Measurements from ENCODE around the gene PRPF6.
"Not testable (repeated sequence)": the region's sequence is repeated elsewhere in the genome, so short reads cannot be mapped to it uniquely, and the experiment has no call there.

The PRPF6 gene

DNA sequence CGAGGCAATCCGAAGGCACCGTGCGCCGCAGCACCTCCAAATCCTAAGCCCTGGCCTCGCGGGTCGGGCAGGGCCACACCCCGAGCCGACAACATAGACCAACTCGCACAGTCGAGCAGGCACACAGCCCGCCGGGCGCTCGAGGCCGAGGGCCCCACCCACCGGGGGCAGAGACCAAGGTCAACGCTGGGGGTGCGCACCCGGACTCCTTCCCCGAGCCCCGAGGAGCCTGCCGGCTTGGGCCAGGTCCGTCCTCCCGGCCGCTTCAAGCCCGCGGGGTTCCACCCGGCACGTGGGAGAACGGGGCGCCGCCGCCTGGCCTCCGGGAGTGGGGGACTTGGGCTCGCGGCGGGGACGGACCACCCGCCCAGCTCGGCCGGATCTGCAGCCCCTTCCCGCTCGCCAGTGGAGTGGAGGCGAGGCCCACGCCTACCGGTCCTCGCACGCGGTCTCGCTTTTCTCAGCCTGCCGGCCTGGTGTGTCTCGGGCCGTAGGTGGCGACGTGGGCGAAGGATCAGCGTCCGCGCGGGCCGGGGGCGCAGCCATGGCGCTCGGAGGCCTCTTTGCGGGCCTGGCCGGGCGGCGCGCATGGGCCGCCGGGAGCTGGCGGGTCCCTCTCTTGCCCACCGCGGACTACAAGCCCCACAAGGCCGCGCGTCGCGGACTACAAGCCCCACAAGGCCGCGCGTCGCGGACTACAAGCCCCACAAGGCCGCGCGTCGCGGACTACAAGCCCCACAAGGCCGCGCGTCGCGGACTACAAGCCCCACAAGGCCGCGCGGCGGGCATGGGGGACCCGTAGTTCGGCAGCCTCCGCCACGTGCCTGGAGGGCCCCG lies 24.9 kb upstream of the PRPF6 start, which contains the start of gene UCKL1:
Gene UCKL1 (minus strand): TSS at position 590 of the 837 bp plus-strand sequence. CDS start 44 bp downstream, at position 546.
- Histone ChIP-seq H3K9me3 (ENCODE audit: control insufficient read depth in 1 of 2, low read length in 2 of 2) (no peaks in the 10 kb centered on the region), H3K9ac (ENCODE audit: low read depth in 1 of 2, low read length in 2 of 2) (peak within 1 kb of the TSS; percentile 82 to 87), H3K36me3 (ENCODE audit: control insufficient read depth in 1 of 2, insufficient read depth in 2 of 2, low read length in 2 of 2) (peaks cover 0 to 3% of the 10 kb centered on the region in 2 donors), H3K27me3 (ENCODE audit: control insufficient read depth in 1 of 2, insufficient read depth in 2 of 2, low read length in 2 of 2) (no peaks in the 10 kb centered on the region), H3K4me3 (ENCODE audit: low read depth in 1 of 2, low read length in 2 of 2) (peak within 1 kb of the TSS; percentile 80 to 89), H3K4me1 (ENCODE audit: control insufficient read depth in 1 of 2, insufficient read depth in 2 of 2, low read length in 2 of 2) (peaks cover 48 to 50% of the 10 kb centered on the region in 2 donors), H3K27ac (ENCODE audit: low read depth, low read length) (peak within 1 kb of the TSS; percentile 93)

- Histone ChIP-seq H3K27me3 (ENCODE audit: control insufficient read depth in 1 of 2, insufficient read depth in 2 of 2, low read length in 2 of 2) (no peaks in the 10 kb centered on the region), H3K9me3 (ENCODE audit: control insufficient read depth in 1 of 2, low read length in 2 of 2) (no peaks in the 10 kb centered on the region), H3K4me1 (ENCODE audit: control insufficient read depth in 1 of 2, insufficient read depth in 2 of 2, low read length in 2 of 2) (peaks cover 42 to 46% of the 10 kb centered on the region in 2 donors), H3K9ac (ENCODE audit: low read depth in 1 of 2, low read length in 2 of 2) (peak overlapping the region in 1 of 2 donors; percentile 80), H3K27ac (ENCODE audit: low read depth, low read length) (peak overlapping the region; percentile 81), H3K36me3 (ENCODE audit: control insufficient read depth in 1 of 2, insufficient read depth in 2 of 2, low read length in 2 of 2) (peaks cover 0 to 6% of the 10 kb centered on the region in 2 donors), H3K4me3 (ENCODE audit: low read depth in 1 of 2, low read length in 2 of 2) (peak overlapping the region; percentile 68 to 69)
Observed at GRCh38 chr20:63956664-63957003, 24.3 kb upstream of the PRPF6 start.

GRCh38 chr20:63957004-63957689 lies 23.8 kb upstream of the PRPF6 start:
- Histone ChIP-seq H3K4me1 (ENCODE audit: control insufficient read depth in 1 of 2, insufficient read depth in 2 of 2, low read length in 2 of 2) (peaks cover 37 to 41% of the 10 kb centered on the region in 2 donors), H3K36me3 (ENCODE audit: control insufficient read depth in 1 of 2, insufficient read depth in 2 of 2, low read length in 2 of 2) (peaks cover 0 to 10% of the 10 kb centered on the region in 2 donors), H3K9me3 (ENCODE audit: control insufficient read depth in 1 of 2, low read length in 2 of 2) (no peaks in the 10 kb centered on the region), H3K4me3 (ENCODE audit: low read depth in 1 of 2, low read length in 2 of 2) (peak overlapping the region; percentile 68 to 69), H3K27ac (ENCODE audit: low read depth, low read length) (peak overlapping the region; percentile 81), H3K9ac (ENCODE audit: low read depth in 1 of 2, low read length in 2 of 2) (peak overlapping the region; percentile 60 to 80), H3K27me3 (ENCODE audit: control insufficient read depth in 1 of 2, insufficient read depth in 2 of 2, low read length in 2 of 2) (no peaks in the 10 kb centered on the region)

DNA sequence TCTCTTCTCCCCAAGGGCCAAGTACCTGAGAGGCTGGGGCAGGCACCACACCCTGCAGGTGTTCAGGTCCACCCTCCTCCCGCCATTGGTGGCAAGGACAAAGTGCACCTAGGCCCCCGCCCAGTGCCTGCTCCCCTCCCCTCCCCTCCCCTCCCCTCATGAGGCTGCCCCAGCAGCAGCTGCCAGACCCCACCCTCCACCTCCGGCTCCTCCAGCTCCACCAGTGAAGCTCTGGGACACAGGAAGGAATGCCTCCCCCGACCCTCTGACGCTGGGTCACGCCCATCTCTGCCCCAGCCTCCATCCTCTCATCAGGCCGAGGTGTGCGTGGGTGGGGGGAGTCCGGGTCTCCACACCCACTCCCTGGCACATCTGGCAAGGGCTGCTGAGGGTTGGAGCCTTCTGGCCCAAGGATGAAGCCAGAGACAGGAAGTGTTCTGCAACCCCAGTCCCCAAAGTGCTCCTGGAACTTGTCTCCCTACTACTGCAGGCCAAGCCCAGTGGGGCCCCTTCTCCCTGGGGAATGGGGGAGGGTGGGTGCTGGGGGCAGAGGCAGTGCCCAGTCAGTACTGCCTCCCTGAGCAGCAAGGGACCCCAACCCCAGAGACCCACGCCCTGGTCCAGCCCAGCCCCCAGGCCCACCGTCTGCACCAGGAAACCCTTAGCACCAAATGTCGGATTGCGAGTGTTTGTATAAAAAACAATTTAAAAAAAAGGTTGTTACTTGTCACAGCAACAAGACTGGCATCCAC lies 23.1 kb upstream of the PRPF6 start:
- Histone ChIP-seq H3K4me3 (ENCODE audit: low read depth in 1 of 2, low read length in 2 of 2) (peak overlapping the region; percentile 68 to 69), H3K9ac (ENCODE audit: low read depth in 1 of 2, low read length in 2 of 2) (peak overlapping the region; percentile 60 to 80), H3K27ac (ENCODE audit: low read depth, low read length) (peak overlapping the region; percentile 81), H3K36me3 (ENCODE audit: control insufficient read depth in 1 of 2, insufficient read depth in 2 of 2, low read length in 2 of 2) (peaks cover 0 to 14% of the 10 kb centered on the region in 2 donors), H3K27me3 (ENCODE audit: control insufficient read depth in 1 of 2, insufficient read depth in 2 of 2, low read length in 2 of 2) (no peaks in the 10 kb centered on the region), H3K9me3 (ENCODE audit: control insufficient read depth in 1 of 2, low read length in 2 of 2) (no peaks in the 10 kb centered on the region), H3K4me1 (ENCODE audit: control insufficient read depth in 1 of 2, insufficient read depth in 2 of 2, low read length in 2 of 2) (peaks cover 30 to 34% of the 10 kb centered on the region in 2 donors)

DNA sequence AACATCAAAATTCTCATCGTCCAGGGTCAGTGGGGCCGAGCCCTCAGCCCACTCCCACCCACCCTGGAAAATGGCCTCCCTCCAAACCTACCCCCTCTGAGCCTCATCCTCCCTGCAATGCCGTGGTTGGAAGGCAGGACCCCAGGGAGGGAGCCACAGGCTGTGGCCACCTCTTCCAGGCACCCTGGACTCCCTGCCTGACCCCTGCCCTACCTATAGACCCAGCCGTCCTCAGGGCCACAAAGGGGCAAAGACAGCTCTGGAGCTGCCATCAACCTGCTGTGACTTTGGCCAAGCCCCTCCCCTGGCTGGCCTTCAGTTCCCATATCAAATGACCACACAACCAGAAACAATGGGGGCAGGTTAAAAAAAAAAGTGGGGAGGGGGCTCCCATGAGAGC lies 22.5 kb upstream of the PRPF6 start:
- H3K36me3 ChIP-seq (ENCODE audit: control insufficient read depth in 1 of 2, insufficient read depth in 2 of 2, low read length in 2 of 2) = peaks cover 0 to 18% of the 10 kb centered on the region in 2 donors

GRCh38 chr20:63958964-63959698 lies 21.8 kb upstream of the PRPF6 start:
- H3K4me3 ChIP-seq (ENCODE audit: low read depth in 1 of 2, low read length in 2 of 2) = no peak overlapping the region
- H3K4me1 ChIP-seq (ENCODE audit: control insufficient read depth in 1 of 2, insufficient read depth in 2 of 2, low read length in 2 of 2) = peaks cover 23 to 24% of the 10 kb centered on the region in 2 donors
- H3K9ac ChIP-seq (ENCODE audit: low read depth in 1 of 2, low read length in 2 of 2) = no peak overlapping the region
- peaks cover 0 to 20% of the 10 kb centered on the region in 2 donors for H3K36me3 ChIP-seq (ENCODE audit: control insufficient read depth in 1 of 2, insufficient read depth in 2 of 2, low read length in 2 of 2)
- no peaks in the 10 kb centered on the region for H3K27me3 ChIP-seq (ENCODE audit: control insufficient read depth in 1 of 2, insufficient read depth in 2 of 2, low read length in 2 of 2)
- no peaks in the 10 kb centered on the region for H3K9me3 ChIP-seq (ENCODE audit: control insufficient read depth in 1 of 2, low read length in 2 of 2)
- H3K27ac ChIP-seq (ENCODE audit: low read depth, low read length) = no peak overlapping the region

More for the DNA sequence above, 22.5 kb upstream of the PRPF6 start:
- no peak overlapping the region for H3K27ac ChIP-seq (ENCODE audit: low read depth, low read length)
- peaks cover 30 to 31% of the 10 kb centered on the region in 2 donors for H3K4me1 ChIP-seq (ENCODE audit: control insufficient read depth in 1 of 2, insufficient read depth in 2 of 2, low read length in 2 of 2)
- no peaks in the 10 kb centered on the region for H3K9me3 ChIP-seq (ENCODE audit: control insufficient read depth in 1 of 2, low read length in 2 of 2)
- H3K27me3 ChIP-seq (ENCODE audit: control insufficient read depth in 1 of 2, insufficient read depth in 2 of 2, low read length in 2 of 2) = no peaks in the 10 kb centered on the region
- H3K4me3 ChIP-seq (ENCODE audit: low read depth in 1 of 2, low read length in 2 of 2) = no peak overlapping the region
- peak overlapping the region in 1 of 2 donors; percentile 80 for H3K9ac ChIP-seq (ENCODE audit: low read depth in 1 of 2, low read length in 2 of 2)

DNA sequence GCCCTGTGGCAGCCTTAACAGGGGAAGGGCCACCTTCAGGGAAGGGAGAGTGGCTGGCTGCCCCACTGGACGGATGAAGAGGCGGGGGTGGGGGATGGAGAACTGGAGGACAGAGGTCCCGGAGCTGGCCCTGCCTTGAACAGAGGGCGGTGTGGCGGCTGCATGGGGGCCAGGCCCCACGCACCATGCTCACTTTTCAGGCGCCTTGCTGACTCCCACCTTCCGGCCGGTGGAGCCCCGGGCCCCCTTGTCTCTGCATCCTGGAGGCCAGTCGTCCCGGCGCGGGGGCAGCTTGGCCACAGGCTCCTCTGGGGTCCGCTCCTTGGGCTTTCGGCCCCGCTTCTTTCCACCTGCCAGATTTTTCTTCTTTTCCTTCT lies 21.2 kb upstream of the PRPF6 start:
- Histone ChIP-seq H3K9ac (ENCODE audit: low read depth in 1 of 2, low read length in 2 of 2) (no peak overlapping the region), H3K27ac (ENCODE audit: low read depth, low read length) (no peak overlapping the region), H3K4me3 (ENCODE audit: low read depth in 1 of 2, low read length in 2 of 2) (no peak overlapping the region), H3K9me3 (ENCODE audit: control insufficient read depth in 1 of 2, low read length in 2 of 2) (no peaks in the 10 kb centered on the region), H3K27me3 (ENCODE audit: control insufficient read depth in 1 of 2, insufficient read depth in 2 of 2, low read length in 2 of 2) (no peaks in the 10 kb centered on the region), H3K4me1 (ENCODE audit: control insufficient read depth in 1 of 2, insufficient read depth in 2 of 2, low read length in 2 of 2) (peaks cover 18 to 19% of the 10 kb centered on the region in 2 donors), H3K36me3 (ENCODE audit: control insufficient read depth in 1 of 2, insufficient read depth in 2 of 2, low read length in 2 of 2) (peaks cover 0 to 20% of the 10 kb centered on the region in 2 donors)

DNA sequence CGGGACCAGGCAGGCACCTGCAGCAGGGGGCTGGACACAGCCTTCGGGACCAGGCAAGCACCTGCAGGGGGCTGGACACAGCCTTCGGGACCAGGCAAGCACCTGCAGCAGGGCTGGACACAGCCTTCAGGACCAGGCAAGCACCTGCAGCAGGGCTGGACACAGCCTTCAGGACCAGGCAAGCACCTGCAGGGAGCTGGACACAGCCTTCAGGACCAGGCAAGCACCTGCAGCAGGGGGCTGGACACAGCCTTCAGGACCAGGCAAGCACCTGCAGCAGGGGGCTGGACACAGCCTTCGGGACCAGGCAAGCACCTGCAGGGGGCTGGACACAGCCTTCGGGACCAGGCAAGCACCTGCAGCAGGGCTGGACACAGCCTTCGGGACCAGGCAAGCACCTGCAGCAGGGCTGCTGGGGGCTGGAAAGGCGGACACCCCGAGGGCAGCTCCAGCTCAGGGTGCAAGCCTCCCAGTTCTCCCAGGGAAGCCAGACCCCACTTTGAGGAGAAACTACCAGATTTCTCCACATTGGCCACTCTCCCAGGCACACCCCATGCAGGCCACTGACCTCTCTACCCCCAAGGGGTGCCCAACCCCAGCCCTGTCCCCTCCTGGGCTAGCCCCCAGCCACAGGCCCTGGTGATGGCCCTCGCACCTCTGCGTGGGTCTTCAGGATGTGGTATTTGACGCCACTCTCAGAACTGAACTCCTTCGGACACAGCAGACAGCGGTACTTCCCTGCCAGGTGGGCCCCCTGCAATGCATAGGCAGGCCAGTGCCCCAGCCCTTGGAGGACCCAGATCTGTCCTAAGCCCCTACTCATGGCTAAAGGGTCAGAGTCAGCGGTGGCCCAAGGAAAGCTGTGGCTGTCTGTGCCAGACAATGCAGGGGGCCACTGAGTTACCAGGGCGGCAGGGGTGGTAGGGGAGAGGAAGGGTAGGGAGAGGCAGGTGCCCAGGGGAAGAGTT lies 20.0 kb upstream of the PRPF6 start:
- H3K27ac ChIP-seq (ENCODE audit: low read depth, low read length); H3K9ac ChIP-seq (ENCODE audit: low read depth in 1 of 2, low read length in 2 of 2); H3K4me3 ChIP-seq (ENCODE audit: low read depth in 1 of 2, low read length in 2 of 2); H3K9me3 ChIP-seq (ENCODE audit: control insufficient read depth in 1 of 2, low read length in 2 of 2); H3K27me3 ChIP-seq (ENCODE audit: control insufficient read depth in 1 of 2, insufficient read depth in 2 of 2, low read length in 2 of 2): not testable (repeated sequence)
- Histone ChIP-seq H3K36me3 (ENCODE audit: control insufficient read depth in 1 of 2, insufficient read depth in 2 of 2, low read length in 2 of 2) (peaks cover 0 to 20% of the 10 kb centered on the region in 2 donors), H3K4me1 (ENCODE audit: control insufficient read depth in 1 of 2, insufficient read depth in 2 of 2, low read length in 2 of 2) (peaks cover 12 to 16% of the 10 kb centered on the region in 2 donors)
